GM10266 (cell line): ENCODE results near the gene SUSD2.

Experiments used
- DNase-seq: peaks from one replicate; pipeline ENCODE4 v3.0.0; 2012; ENCODE audit errors: extremely low spot score
- CTCF ChIP-seq: IDR thresholded peaks from 2 replicates; pipeline ENCODE4 v1.5.1; 2012; ENCODE audit warnings: mild to moderate bottlenecking, low read depth; ENCODE audit not compliant: control insufficient read depth, insufficient read depth; ENCODE audit errors: missing control alignments

The SUSD2 gene

GRCh38 chr22:24177045-24177444, 4.2 kb upstream of the SUSD2 start:
- TF ChIP-seq CTCF = no peak
- DNase-seq = no peak

GRCh38 chr22:24177456-24177855, 3.8 kb upstream of the SUSD2 start:
- DNase-seq = no peak
- TF ChIP-seq CTCF = no peak

GRCh38 chr22:24178021-24178431, 3.3 kb upstream of the SUSD2 start:
- no peak for TF ChIP-seq CTCF

GRCh38 chr22:24178502-24179440, 2.5 kb upstream of the SUSD2 start:
- TF ChIP-seq CTCF = peak; percentile 25
- no peak for DNase-seq

More at GRCh38 chr22:24178021-24178431, 3.3 kb upstream of the SUSD2 start:
- DNase-seq = no peak

- no peak for DNase-seq
- TF ChIP-seq CTCF = no peak
Measured at GRCh38 chr22:24179478-24180210, 1.6 kb upstream of the SUSD2 start.

GRCh38 chr22:24180316-24181087, 785 bp upstream of the SUSD2 start:
- DNase-seq = no peak
- no peak for TF ChIP-seq CTCF
